ENCODE data around the gene PHACTR2. TPM values are rescaled to one million over a fixed set of nuclear protein-coding genes. Genes with fewer than 3 reads are reported as not detected.
"Not testable (repeated sequence)": the region's sequence is repeated elsewhere in the genome, so short reads cannot be mapped to it uniquely, and the experiment has no call there.

PHACTR2 gene
- total RNA-seq, 1 donor from 2014 or later: 20.0 TPM

- DNase-seq (ENCODE audit: low spot score): no peak
- ATAC-seq: no peak
Measured at GRCh38 chr6:143844006-143844405, 166.2 kb downstream of the PHACTR2 start.

GRCh38 chr6:143845033-143845432 is 167.3 kb downstream of the PHACTR2 start:
- no peak for ATAC-seq
- DNase-seq (ENCODE audit: low spot score): no peak

- ATAC-seq; DNase-seq (ENCODE audit: low spot score): not testable (repeated sequence)
Measured at GRCh38 chr6:143851706-143852105, 173.9 kb downstream of the PHACTR2 start.

- DNase-seq (ENCODE audit: low spot score); ATAC-seq: not testable (repeated sequence)
Measured at GRCh38 chr6:143855057-143855456, 177.3 kb downstream of the PHACTR2 start.

GRCh38 chr6:143856762-143857161 is 179.0 kb downstream of the PHACTR2 start:
- not testable (repeated sequence) for ATAC-seq; DNase-seq (ENCODE audit: low spot score)

- DNase-seq (ENCODE audit: low spot score): no peak
Measured at GRCh38 chr6:143857651-143858050, 179.9 kb downstream of the PHACTR2 start.

GRCh38 chr6:143859891-143860660 is 182.3 kb downstream of the PHACTR2 start:
- ATAC-seq: no peak
- DNase-seq (ENCODE audit: low spot score): no peak

More at GRCh38 chr6:143857651-143858050, 179.9 kb downstream of the PHACTR2 start:
- ATAC-seq: no peak

GRCh38 chr6:143863771-143864170 is 186.0 kb downstream of the PHACTR2 start:
- DNase-seq (ENCODE audit: low spot score): no peak
- ATAC-seq: no peak

GRCh38 chr6:143864234-143864633 is 186.5 kb downstream of the PHACTR2 start, which contains the start of gene ZC2HC1B:
ZC2HC1B (plus strand) TSS chr6:143864474; CDS start chr6:143864540, 66 bp downstream.
- DNase-seq (ENCODE audit: low spot score) (no peak), ATAC-seq (no peak)

GRCh38 chr6:143867236-143867635 is 189.5 kb downstream of the PHACTR2 start:
- DNase-seq (ENCODE audit: low spot score) (no peak), ATAC-seq (no peak)

- not testable (repeated sequence) for DNase-seq (ENCODE audit: low spot score); ATAC-seq
Measured at GRCh38 chr6:143868808-143869207, 191.0 kb downstream of the PHACTR2 start.

- not testable (repeated sequence) for ATAC-seq; DNase-seq (ENCODE audit: low spot score)
Measured at GRCh38 chr6:143871202-143871730, 193.5 kb downstream of the PHACTR2 start.

- no peak for DNase-seq (ENCODE audit: low spot score)
- ATAC-seq: no peak
Measured at GRCh38 chr6:143872201-143872600, 194.4 kb downstream of the PHACTR2 start.

- not testable (repeated sequence) for ATAC-seq; DNase-seq (ENCODE audit: low spot score)
Measured at GRCh38 chr6:143873600-143873999, 195.8 kb downstream of the PHACTR2 start.

GRCh38 chr6:143874503-143874902 is 196.7 kb downstream of the PHACTR2 start:
- DNase-seq (ENCODE audit: low spot score); ATAC-seq: not testable (repeated sequence)

- no peak for DNase-seq (ENCODE audit: low spot score)
- ATAC-seq: no peak
Measured at GRCh38 chr6:143877584-143878271, 200.0 kb downstream of the PHACTR2 start.

GRCh38 chr6:143878272-143878760 is 200.6 kb downstream of the PHACTR2 start:
- no peak for ATAC-seq
- DNase-seq (ENCODE audit: low spot score): no peak

- no peak for ATAC-seq
- no peak for DNase-seq (ENCODE audit: low spot score)
Measured at GRCh38 chr6:143880412-143880811, 202.6 kb downstream of the PHACTR2 start.
